NCI-H345 (cell line): Measurements from ENCODE around the gene SCN9A.
"Not testable (repeated sequence)": the region's sequence is repeated elsewhere in the genome, so short reads cannot be mapped to it uniquely, and the experiment has no call there.

Experiments
- DNase-seq: peaks from one replicate; lab custom pipeline; 2025; lab: John Stamatoyannopoulos, UW

Gene SCN9A

DNA sequence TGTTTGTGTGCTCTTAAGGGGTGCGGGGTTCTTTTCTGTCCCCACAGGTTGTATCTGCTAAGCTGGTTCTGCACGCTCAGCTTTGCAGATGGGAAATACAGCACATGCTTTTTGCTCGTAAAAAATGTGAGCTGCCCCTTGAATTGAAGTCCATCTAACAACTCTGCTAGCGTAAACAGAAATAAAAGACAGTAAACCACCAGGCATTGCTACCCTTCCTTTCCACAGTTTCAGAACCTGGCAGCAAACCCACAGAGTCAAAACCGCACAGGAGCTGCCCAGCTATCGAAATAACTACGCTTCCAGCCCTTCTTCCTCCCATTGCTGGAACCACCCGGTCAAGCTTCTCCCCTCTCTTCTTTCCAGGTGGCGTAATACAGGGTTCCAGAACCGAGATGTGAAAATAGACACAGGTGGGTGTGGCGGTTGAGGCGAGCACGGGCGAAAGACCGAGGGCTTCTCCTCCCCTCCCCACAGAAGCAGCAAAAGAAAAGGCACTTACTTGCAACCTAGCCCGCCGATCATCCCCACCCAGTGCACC is 479 bp downstream of the SCN9A start:
- peak; percentile 63 for DNase-seq

DNA sequence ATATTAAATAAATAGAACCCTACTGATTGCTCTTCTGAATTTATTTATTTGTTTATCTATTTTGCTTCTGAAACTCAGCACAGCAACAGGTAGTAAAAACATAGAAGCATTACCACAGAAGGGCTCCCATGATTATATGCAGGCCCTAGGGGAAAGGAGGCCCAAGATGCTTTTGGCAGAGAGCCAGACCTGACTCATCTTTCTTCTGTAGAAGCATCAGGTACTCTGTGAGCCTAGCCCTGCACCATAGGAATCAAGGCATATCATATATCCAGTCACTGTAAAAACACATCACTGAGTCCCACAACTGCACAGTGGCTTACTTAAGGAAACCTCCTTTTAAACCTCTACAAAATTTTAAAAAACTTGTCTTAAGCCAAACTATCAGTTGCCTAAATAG is 1.8 kb downstream of the SCN9A start:
- peak; percentile 90 for DNase-seq

DNA sequence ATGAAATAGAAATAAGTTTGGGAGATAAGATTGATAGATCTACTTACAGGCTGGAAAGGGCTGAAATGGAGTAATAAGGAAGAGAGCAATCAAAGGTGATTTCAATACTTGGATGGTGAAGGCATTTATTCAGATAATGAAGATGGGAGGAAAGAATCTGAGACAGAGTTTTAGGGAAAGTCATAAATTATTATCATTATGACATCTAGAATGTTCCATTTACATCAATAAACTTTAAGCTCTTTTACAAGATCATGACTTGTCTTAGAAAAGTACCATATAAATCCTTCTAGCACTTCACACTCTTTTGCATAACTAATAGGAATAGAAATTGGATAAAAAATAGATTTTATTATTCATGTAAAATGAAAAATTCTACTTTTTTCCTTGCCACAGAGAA is 2.2 kb downstream of the SCN9A start:
- no peak for DNase-seq

DNA sequence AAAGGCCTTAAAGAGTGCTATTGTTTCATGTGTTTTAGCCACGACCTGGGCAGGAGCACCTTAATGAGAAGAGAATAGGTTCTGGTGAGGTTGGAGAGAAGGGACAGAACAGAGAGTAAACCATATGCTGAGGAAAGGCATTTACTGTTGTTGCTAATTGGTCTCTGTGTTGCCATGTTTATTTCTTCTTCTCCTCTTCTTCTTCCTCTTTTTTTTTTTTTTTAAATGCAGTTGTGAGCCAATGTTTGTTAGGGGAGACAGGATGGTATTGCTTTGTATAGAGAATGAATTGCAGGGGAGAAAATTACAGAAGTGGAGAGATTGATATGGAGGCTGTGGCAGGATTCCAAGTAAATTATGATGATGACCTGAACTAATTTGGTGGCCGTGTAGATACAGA is 2.6 kb downstream of the SCN9A start:
- no peak for DNase-seq

DNA sequence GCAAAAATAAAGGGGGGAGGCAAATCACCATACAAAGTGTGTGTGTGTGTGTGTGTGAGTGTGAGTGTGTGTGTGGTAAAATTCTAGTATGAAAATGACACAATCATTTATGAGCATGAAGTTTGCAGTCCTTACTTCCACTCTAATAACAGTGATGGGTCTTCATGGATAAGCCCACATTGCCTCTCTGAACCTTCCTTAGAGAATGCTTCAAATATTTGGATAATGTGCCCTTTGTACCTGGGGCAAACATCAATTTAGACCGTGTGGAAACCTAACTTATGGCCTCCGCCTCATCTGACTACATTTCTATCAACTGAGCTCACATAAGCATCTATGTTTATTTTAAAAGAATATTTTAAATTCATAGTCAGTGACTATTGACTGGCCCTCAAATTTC is 3.7 kb downstream of the SCN9A start:
- DNase-seq = no peak

DNA sequence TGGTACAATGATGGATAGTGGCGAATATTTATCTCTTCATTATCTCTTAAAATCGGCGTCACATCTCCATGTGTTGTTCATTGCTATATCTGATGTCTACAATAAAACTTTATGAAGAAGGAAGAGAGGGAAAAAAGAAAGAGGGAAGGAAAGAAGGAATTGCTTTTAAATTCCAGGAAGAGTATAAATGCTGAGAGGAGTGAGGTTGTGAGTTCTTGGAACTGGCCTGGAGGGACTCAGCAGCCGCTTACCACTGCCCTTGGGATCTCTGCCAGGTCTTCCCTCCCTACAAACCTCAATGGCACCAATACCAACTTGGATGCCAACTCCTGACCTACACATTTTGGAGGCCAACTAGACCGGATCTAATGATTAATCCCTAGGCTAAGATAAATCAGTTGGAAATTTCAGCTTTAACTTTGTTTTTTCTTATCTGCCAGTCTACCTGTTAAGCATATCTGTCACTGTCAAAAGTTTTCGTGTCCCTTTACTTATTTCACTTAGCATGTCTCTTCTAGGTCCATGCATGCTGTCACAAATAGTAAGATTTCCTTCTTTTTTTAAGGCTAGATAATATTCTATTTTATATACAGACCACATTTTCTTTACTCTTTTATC is 9.8 kb downstream of the SCN9A start:
- DNase-seq = no peak

DNA sequence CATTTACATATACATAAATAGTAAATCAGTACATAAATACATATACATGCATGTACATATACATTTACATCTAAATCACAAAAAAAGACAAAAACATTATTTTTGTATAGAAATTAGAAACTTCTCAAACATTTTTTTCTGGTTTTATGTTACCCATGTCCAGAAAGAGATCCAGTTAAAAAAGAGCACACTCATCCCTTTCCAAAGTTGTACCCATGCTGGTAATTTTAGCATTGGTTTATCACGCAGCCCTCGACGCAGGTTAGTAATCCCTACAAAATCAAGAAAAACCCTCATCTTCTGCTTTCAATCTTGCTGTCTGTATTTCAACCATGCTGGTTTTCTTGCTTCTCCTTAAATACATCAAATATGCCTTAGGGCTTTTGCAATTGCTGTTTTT is 10.5 kb downstream of the SCN9A start:
- no peak for DNase-seq

DNA sequence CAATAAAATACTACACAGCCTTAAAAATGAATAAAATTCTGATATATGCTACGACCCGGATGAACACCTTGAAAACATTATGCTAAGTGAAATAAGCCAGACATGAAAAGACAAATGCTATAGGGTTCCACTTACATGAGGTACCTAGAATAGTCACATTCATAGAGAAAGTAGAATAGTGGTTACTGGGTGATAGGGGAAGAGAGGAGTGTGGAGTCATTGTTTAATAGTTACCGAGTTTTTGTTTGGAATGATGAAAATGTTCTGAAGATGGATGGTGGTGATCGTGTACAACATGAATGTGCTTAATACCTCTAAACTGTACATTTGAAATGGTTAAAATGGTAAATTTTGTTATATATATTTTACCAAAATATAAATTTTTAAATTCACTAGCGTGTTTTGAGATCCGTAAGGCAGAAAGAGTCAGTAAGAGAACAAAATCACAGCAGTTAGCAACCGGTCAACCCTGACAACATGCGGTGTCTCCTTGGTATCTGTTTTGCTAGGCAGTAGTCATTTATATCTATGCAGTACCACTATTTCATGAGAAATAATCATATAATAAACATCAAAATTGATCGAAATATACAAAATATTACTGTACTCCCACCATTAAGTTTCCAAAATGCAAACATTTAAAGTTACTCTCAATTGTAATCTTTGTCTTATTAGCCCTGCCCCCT is 11.1 kb downstream of the SCN9A start:
- DNase-seq = no peak

DNA sequence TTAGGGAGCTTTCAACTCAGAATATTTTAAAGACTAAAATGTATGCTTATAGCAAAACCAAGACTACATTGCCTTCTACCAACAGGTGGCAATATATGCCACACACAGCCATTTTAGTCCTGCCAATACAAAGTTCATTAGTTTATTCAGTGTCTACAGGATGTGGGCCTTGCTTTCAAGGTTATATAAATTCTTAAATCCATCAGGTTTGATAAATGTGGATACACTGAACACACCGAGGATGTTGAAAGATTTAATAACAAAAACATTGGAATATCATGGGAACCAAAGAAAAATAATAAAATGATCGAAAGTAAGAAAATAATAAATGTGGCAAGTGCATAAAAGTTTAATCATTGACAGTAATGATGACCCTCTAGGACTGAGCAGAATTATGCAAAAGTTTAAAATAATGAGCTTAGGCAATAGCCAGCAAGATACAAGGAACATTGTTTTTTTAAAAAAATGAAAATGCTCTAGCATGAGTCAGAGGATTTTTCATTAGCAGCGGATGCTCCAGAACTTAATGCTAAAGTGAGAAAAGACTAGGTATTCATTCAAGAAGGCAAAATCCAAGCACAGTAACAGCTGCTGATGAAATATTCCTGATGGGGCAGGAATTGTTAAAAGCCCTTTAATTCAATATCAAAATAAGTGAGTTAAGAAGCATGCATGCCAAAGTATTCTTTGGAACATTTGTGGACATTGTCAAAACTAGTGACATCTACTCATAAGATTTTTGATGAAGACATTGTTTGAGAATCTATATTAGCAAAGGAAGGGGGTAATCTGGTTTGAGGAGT is 14.2 kb downstream of the SCN9A start:
- peak; percentile 21 for DNase-seq

DNA sequence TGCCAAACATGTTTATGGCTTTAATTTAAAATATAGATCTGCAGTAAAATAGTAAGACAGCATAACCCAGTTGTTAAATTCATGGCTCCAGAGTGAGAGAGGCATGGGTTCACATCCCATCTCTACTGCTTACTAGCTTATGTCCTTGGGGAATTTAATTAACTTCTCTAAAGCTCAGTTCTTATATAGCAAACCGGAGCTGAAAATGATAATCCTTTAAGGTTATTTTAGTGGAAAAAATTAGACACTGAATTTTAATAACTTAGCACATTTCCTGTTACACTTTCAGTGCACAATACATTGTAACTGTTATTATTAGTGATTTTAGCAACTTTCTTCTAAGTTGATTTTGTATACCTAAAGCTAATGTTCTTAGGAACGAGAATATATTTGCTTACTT is 14.8 kb downstream of the SCN9A start:
- no peak for DNase-seq

DNA sequence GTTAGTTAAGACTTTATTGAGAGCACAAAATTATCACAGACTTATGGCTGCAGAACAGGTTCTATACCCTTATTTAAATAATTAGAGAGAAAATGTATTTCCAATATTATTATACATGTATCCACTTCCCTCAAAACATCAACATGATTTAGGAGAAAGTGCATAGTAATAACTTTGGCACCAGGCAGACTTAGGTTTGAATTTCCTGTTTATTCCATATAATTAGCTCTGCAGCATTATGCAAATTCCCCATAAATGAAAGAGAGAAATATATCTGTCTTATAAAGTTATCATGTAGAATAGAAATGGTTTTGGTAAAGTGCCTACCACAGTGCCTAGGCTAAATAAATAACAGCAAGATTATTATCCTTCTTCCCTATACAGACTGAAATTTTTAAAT is 15.3 kb downstream of the SCN9A start:
- DNase-seq = no peak

DNA sequence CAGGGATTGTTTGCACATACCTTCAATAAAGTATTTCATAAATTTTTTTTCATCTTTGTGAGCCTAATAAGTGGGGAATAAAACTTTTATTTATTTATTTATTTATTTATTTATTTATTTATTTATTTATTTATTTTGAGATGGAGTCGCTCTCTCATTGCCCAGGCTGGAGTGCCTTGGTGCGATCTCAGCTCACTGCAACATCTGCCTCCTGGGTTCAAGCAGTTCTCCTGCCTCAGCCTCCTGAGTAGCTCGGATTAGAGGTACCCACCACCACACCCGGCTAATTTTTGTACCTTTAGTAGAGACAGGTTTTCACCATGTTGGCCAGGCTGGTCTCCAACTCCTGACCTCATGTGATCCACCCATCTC is 17.8 kb downstream of the SCN9A start:
- DNase-seq = not testable (repeated sequence)

DNA sequence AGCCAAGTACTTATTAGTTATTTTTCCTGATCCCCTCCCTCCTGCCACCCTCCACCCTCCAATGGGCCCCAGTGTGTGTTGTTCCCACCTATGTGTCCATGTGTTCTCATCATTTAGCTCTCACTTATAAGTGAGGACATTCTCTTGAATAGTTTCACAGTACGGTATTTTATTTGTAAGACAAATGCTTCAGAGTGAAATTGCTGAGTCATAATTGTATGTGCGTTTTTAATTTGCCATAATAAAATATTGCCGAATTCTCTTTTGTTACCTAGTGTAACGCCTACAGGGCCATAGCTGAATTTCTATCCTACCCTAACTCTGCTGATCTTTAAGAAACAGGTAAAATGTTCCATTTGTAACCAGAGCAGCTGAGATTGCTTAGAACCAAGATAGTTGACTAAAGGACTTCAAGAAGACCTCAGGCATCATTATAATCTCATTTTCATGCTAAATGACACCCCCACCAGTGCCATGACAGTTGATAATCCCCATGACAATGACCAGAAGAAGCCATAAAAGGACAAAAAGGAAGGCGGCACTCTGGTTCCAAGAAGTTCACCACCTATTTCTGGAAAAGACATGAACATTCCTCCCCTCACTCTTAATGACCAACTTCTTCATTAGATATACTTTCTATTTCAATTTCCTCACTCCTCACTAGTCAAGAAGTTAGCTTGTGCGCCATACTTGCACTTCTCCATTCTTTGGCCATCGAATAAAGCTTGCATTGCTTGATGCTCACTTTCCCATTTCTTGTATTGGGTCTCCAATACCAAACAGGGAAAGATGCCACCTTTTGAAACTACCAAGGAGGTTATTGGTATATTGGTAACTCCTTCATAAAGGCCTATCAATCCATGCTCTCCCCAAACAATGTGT is 18.4 kb downstream of the SCN9A start:
- no peak for DNase-seq

DNA sequence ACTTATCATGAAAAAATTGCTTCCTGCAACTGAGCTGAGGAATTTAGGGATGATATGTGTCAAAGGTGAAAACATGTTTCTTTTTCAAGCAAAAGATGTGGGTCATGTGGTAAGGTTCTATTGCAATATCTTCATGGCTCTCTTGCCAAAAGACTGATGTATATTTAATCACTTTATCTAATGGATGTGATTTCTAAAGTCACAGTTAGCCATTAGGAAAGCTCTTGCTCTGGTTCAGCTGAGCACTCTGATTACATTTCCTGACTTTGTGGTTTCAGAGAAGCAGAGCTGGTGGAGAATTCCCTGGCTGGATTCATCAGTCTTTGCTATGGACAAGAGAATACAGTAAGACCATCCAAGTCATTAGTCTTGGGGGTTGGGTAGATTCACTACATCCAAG is 24.4 kb downstream of the SCN9A start:
- no peak for DNase-seq

DNA sequence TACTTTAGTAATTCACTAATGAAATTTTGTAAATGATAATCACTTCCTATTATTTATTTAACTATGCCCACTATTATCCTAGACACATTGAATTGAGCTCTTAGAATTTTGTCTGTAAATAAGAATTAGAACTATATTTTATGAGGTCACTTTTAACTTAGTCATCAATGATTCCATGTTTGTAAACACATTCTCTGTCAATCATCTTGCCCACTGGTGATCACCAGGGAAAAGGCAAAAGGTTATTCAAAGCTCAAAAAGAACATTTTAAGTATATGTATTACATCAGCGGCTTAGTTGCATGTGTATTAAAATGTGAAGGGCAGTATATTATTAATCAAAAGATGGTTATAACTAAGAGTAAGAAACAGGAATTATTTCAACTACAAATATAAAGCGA is 25.2 kb downstream of the SCN9A start:
- DNase-seq = no peak

DNA sequence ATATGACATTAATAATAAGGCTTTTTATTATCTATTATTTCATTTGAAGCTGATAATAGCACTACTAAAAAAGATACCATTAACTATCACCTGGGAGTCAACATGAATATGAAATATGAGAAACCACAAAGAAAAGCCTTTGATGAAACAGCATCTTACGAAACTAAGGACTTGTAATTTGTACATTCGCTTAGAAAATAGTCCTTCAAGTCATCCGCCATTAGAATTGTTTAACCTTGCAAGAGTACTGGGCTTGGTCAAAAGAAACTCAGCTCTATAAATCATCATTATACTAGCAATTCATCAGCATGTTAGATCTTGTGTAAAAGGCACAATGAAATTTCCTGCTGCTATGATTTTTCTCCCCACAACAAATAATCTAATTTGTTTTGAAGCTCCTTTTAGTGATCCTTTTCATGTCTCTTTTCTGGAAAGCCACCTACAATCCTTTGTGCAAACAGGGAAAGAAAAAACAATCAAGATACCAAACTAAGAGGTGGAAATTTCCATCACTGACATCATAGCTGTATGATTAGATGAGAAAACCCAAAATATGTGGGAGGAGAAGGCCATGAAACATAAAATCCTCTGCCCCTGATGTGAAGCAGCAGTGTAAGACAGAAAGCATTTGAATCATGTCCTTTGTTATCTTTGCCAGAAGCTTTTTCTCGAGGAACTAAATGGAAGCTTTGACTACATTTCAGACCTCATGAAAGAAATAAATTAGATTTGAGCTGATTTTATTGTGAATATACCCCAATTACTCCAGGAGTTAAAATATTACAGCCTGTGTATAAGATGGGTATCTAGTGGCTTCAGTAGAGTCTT is 31.2 kb downstream of the SCN9A start:
- no peak for DNase-seq

DNA sequence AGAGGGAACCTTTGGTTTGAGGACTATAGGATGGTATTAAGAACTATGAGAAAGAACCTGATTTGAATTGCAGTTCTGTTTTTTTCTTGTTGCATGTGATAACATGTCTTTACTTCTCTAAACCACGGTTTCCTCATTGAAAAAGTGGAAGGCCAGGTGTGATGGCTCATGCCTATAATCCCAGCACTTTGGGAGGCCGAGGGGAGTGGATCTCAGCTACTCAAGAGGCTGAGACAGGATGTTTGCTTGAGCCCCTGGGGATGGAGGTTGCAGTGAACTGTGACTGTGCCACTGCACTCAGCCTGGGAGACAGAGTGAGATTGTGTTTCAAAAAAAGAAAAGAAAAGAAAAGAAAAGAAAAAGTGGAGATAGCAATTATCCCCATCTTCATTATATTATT is 32.3 kb downstream of the SCN9A start:
- DNase-seq = peak; percentile 68

DNA sequence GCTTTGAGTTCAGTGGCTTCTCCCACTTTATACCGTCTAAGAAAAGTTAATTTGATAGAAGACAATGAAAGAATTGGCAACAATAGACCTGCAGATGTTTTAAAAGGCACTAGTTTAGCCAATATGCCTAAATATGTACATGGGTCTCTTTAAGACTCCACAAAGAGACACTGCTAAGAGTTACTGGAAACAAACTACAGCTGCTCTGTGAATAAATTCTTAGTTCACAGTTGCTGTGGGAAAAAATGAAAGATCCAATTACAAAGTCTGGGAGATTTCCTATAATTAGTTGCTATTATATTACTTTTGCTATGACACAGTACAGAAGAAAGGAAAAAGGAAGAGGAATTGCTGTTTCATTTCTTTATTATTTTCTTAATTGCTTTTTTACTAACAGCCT is 34.3 kb downstream of the SCN9A start:
- no peak for DNase-seq

DNA sequence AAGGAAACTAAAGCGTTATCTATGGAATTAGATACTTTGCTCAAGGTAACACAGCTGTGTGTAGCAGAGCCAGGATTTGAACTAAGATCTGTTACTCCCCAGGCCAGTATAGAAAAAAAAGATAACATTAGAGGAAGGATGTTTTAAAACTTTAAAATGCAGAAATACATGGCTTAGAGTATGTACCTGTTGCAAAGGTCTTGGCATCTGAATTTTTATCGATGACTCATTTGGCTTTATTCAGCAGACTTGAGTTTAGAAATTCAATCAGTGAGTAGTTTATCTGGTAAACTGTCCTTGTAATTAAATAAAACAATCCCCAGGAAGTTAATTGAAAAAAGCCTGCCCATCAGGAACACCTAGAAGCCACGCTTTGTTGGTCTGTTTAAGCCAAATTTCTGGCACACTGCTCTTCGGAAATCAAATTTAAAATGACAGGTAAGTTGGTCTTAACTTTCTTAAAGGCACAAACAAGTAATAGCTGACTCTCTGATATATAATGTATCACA is 36.9 kb downstream of the SCN9A start:
- DNase-seq = no peak

DNA sequence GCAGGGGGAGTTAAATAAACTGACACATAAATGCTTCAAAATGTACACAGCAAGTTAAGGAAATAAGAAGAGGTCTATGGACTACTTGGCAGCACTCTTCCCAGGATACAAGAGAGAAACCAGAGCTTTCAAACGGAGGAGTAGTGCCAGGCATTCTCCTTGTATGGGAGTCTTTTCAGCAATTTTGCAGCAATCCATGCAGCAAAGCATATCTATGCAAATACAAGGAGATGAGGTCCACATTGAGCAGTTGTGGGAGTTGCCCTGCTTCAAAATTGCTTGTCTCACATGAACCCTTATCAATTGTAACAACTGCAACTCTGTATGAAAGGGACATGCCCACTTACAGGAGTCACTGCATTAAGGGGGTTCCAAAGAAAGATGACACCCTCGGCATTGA is 37.8 kb downstream of the SCN9A start:
- no peak for DNase-seq

DNA sequence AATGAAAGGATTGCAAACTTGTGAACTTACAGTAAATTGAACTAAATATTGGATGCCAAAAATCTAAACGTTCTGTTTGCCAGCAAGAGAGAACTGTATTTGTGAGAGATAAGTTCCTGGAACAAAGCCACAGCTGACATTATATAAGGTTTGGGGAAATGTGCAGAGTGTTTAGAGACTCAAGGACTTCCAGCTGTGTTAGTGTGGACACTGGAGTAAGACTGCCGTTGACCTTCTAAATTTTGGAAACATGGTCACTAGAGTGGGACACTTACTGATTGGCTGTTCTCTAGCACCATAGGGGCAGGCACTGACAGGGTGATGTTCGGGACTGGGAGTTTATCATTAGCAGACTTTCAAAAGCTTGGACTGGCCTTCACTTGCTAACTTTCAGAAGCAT is 40.5 kb downstream of the SCN9A start:
- peak; percentile 14 for DNase-seq
